ENCODE data around the gene FADS6.

- TF ChIP-seq TAF1 (IDR thresholded peaks at IDR 0.05; ENCODE audit: borderline replicate concordance, low read depth, low read length) (no peak), USF2 (IDR thresholded peaks at IDR 0.05; ENCODE audit: borderline replicate concordance, low read depth, low read length) (no peak), FOXJ3 (CRISPR knock-in tag; IDR thresholded peaks at IDR 0.05) (no peak)
Measured at GRCh38 chr17:74833501-74834377, 59.7 kb downstream of the FADS6 start.
